ENCODE measurements around the gene ANAPC16.

- TF ChIP-seq CTCF (IDR thresholded peaks at IDR 0.05) = no peak
- TF ChIP-seq EZH2 (IDR thresholded peaks at IDR 0.05; ENCODE audit: borderline replicate concordance, insufficient read depth, low read depth, low read length, poor library complexity, severe bottlenecking) = no peak
Measured at GRCh38 chr10:72250666-72251065, 34.9 kb downstream of the ANAPC16 start.

Data from B cell (primary cell).